ENCODE data around the gene ZSWIM3.
"Not testable (repeated sequence)": the region's sequence is repeated elsewhere in the genome, so short reads cannot be mapped to it uniquely, and the experiment has no call there.

Gene ZSWIM3

DNA sequence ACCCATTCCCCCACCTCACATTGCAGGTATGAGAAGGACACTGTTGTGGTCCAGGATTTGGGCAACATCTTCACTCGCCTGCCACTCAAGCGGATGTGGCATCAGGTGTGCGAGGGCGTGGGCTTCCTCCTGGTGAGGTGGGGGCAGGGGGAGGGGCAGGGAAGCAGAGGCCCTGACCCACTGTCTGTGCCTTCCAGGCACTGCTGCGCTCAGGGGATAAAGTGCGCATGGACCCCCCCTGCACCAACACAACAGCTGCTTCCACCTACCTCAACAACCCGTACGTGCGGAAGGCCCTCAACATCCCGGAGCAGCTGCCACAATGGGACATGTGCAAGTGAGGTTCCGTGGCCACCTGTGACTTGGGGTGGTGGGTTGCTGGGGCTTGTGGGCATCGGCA is 37.4 kb downstream of the ZSWIM3 start:
- Histone ChIP-seq H3K4me1 (peaks cover 15% of the 10 kb centered on the region), H3K4me3 (no peak overlapping the region), H3K36me3 (replicated peaks) (peaks cover 21% of the 10 kb centered on the region), H3K9me3 (no peaks in the 10 kb centered on the region), H3K27me3 (ENCODE audit: low read depth) (no peaks in the 10 kb centered on the region)
- no peak for DNase-seq (ENCODE audit: low spot score in 2 of 2)
- in situ Hi-C loops (cut with MboI; ENCODE audit: low sequenced_read_pairs): no loop called here

DNA sequence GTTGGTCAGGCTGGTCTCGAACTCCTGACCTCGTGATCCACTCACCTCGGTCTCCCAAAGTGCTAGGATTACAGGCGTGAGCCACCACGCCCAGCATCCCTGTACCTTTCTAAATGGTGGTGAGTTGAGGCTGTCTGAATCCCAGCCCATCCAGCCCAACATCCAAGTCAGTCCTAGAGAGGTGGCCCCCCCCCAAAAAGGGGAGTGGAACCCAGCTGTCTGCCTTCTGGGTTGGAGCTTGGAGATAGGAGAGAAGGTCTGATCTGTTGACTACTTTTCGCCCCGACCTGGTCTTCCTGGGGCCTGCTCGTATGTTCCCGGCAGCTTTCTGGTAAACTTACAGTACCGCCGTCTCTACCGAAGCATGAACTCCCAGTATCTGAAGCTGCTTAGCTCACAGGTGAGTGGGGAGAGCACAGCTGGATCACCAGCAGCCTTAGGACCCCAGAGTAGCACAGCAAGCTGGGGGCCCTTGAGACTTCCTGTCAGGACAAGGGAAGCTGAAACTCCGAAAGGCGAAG is 39.3 kb downstream of the ZSWIM3 start:
- no peaks in the 10 kb centered on the region for H3K27me3 ChIP-seq (ENCODE audit: low read depth)
- peaks cover 3% of the 10 kb centered on the region for H3K4me1 ChIP-seq
- DNase-seq (ENCODE audit: low spot score in 2 of 2): no peak
- H3K9me3 ChIP-seq: no peaks in the 10 kb centered on the region
- in situ Hi-C loops (cut with MboI; ENCODE audit: low sequenced_read_pairs): no loop called here
- no peak overlapping the region for H3K4me3 ChIP-seq
- peaks cover 37% of the 10 kb centered on the region for H3K36me3 ChIP-seq (replicated peaks)

DNA sequence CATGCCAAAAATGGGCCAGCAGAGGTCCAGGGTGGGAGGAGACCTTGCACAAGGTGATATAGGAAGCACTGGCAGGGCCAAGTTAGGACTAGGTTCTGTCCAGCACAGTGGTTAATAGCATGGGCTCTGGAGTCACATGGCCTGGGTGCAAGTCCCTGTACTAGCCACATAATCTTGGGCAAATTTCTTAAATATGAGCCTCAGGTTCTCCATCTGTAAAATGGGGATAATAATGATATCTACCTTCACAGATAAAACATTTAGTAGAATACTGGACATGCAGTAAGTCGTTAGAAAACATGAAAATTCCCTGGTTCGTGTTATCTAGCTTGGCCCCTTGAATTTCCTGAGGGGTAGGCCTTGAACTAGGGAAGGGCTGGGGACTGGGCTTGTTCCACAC is 39.9 kb downstream of the ZSWIM3 start:
- H3K27me3 ChIP-seq (ENCODE audit: low read depth): no peaks in the 10 kb centered on the region
- no peaks in the 10 kb centered on the region for H3K4me1 ChIP-seq
- DNase-seq (ENCODE audit: low spot score in 2 of 2): no peak
- no peaks in the 10 kb centered on the region for H3K9me3 ChIP-seq
- in situ Hi-C loops (cut with MboI; ENCODE audit: low sequenced_read_pairs): no loop called here
- peaks cover 41% of the 10 kb centered on the region for H3K36me3 ChIP-seq (replicated peaks)
- H3K4me3 ChIP-seq: no peak overlapping the region

DNA sequence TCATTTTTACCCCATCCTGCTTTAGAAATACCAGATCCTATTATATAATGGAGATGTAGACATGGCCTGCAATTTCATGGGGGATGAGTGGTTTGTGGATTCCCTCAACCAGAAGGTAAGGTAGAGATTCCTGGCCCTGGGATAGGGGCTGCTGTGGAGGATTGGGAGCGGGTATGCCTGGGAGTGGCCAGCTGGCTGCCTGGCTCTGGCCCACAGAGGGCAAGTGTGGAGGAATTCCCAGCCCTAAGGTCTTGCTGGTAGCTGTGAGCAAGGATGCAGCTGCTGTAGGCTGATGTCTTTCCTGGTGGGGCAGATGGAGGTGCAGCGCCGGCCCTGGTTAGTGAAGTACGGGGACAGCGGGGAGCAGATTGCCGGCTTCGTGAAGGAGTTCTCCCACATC is 40.3 kb downstream of the ZSWIM3 start:
- Histone ChIP-seq H3K4me3 (no peak overlapping the region), H3K9me3 (no peaks in the 10 kb centered on the region), H3K4me1 (no peaks in the 10 kb centered on the region), H3K27me3 (ENCODE audit: low read depth) (no peaks in the 10 kb centered on the region), H3K36me3 (replicated peaks) (peaks cover 41% of the 10 kb centered on the region)
- in situ Hi-C loops (cut with MboI; ENCODE audit: low sequenced_read_pairs): no loop called here
- DNase-seq (ENCODE audit: low spot score in 2 of 2): no peak

DNA sequence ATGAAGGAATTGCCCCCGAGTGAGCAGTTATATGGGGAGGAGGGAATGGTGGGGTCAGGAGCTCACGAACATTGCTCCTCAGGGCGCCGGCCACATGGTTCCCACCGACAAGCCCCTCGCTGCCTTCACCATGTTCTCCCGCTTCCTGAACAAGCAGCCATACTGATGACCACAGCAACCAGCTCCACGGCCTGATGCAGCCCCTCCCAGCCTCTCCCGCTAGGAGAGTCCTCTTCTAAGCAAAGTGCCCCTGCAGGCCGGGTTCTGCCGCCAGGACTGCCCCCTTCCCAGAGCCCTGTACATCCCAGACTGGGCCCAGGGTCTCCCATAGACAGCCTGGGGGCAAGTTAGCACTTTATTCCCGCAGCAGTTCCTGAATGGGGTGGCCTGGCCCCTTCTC is 40.9 kb downstream of the ZSWIM3 start:
- H3K36me3 ChIP-seq (replicated peaks): peaks cover 41% of the 10 kb centered on the region
- no peaks in the 10 kb centered on the region for H3K9me3 ChIP-seq
- H3K4me3 ChIP-seq: no peak overlapping the region
- no peaks in the 10 kb centered on the region for H3K27me3 ChIP-seq (ENCODE audit: low read depth)
- DNase-seq (ENCODE audit: low spot score in 2 of 2): no peak
- no peaks in the 10 kb centered on the region for H3K4me1 ChIP-seq
- in situ Hi-C loops (cut with MboI; ENCODE audit: low sequenced_read_pairs): no loop called here

DNA sequence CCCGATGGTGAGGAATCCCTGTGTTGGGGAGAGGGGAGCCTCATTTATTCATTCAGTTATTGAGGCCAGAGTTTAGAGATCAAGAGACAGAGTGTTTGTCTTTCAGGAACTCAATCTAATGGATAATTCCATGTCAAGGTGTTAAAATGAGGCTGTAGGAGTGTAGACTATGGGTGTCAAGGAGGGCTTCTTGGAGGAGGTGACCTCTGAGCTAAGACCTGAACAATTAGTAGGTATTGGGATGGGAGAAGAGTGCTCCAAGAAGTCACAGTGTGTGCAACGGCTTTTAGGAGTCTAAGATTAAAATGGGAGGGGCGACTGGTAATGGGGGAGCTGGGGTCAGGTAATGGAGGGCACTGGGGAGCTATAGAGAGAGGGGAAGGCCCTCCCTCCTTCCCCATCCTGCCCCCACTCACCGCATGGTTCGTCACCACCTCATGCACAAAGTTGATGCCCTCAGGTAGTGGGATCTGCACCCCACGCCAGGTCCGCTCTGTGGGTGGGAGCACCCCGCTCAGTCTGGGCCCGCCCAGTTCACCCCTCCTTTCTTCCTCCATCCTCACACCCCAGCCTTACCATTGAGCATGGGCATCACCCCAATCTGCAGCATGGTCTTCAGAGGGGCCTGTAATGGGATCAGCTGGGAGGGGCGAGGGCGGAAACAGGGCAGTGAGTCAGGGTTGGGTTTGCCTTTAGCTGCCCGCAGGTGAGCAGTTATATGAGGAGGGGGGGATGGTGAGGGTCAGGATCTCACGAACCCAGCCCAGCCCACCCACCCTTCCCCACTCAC is 41.8 kb downstream of the ZSWIM3 start:
- Histone ChIP-seq H3K4me3 (no peak overlapping the region), H3K36me3 (replicated peaks) (peaks cover 42% of the 10 kb centered on the region), H3K4me1 (no peaks in the 10 kb centered on the region), H3K27me3 (ENCODE audit: low read depth) (no peaks in the 10 kb centered on the region), H3K9me3 (no peaks in the 10 kb centered on the region)
- no peak for DNase-seq (ENCODE audit: low spot score in 2 of 2)
- in situ Hi-C loops (cut with MboI; ENCODE audit: low sequenced_read_pairs): no loop called here

DNA sequence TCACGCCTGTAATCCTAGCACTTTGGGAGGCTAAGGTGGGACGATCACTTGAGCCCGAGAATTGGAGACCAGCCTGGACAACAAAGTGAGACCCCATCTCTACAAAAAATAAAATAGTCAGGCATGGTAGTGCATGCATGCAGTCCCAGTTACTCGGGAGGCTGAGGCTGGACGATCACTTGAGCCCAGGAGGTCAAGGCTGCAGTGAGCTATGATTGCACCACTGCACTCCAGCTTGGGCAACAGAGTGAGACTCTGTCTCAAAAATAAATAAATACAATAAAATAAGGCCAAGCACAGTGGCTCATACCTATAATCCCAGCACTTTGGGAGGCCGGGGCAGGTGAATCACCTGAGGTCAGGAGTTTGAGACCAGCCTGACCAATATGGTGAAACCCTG is 43.9 kb downstream of the ZSWIM3 start:
- H3K9me3 ChIP-seq; DNase-seq (ENCODE audit: low spot score in 2 of 2); H3K4me3 ChIP-seq; H3K27me3 ChIP-seq (ENCODE audit: low read depth); in situ Hi-C loops (cut with MboI; ENCODE audit: low sequenced_read_pairs): not testable (repeated sequence)
- H3K36me3 ChIP-seq (replicated peaks): peaks cover 52% of the 10 kb centered on the region
- peaks cover 17% of the 10 kb centered on the region for H3K4me1 ChIP-seq

DNA sequence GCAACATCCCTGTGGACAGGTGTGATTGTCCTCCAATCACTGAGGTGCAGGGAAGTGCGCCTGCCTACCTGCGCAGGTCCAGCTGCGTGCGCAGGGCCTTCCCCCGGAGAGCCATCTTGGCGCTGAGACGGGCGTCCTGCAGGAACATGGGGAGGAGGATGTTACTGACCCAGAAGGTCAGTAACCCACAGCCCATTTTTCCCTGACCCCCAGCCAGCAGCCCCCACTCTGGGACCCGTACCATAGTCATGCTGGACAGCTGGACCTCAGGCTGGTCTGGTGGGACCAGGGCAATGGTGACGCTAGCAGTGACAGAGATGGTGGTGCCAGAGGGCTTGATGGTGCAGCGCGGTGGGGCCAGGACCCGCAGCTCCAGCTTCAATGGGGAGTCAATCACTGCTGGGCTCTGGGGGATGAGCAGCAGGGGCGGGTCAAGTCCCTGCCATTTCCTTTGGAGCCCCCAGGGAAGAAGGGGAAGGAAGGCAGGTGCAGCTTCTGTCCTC is 44.8 kb downstream of the ZSWIM3 start:
- in situ Hi-C loops (cut with MboI; ENCODE audit: low sequenced_read_pairs): no loop called here
- H3K4me3 ChIP-seq: no peak overlapping the region
- H3K4me1 ChIP-seq: peaks cover 17% of the 10 kb centered on the region
- no peak for DNase-seq (ENCODE audit: low spot score in 2 of 2)
- no peaks in the 10 kb centered on the region for H3K9me3 ChIP-seq
- no peaks in the 10 kb centered on the region for H3K27me3 ChIP-seq (ENCODE audit: low read depth)
- peaks cover 51% of the 10 kb centered on the region for H3K36me3 ChIP-seq (replicated peaks)

DNA sequence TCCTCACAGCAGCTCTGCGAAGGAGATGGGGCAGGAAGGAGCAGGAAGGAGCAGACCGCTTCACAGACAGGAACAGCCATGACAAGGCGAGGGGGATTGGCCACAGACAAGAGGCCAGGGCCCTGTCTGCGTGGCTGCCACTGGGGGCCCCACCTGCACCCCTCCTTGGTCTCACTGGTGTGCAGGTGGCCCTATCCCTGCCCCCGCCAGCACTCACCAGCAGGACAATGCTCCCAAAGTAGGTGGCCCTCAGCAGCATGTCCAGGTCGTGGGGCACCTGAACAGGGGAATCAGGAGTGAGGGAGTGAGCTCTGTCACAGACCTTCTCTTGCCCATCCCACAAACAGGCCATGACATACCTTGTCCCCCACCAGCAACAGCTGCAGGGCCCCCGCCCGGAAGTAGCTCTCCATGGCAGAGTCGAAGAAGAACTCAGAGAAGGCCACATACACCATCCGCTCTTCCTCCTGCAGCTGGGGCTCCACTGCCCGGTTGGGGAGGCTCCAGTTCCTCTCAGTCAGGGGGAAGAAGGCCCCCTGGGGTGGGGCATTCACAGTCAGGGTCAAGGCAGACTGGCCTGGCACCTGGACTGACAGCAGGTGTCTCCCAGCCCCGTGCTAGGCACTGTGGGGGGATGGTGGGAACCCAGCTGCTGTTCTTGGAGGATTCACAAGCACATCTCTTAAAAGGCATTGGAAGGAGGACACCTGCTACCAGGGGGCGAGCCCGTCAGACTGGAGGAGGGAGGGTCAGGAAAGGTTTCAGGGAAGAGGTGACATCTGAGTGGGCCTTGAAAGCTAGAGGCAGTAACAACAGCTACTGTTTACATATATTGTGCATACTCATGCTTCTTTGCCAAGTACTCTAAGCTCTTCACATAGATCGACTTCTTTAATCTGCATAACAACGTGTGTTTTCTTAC is 47.4 kb downstream of the ZSWIM3 start:
- in situ Hi-C loops (cut with MboI; ENCODE audit: low sequenced_read_pairs): no loop called here
- H3K4me1 ChIP-seq: peaks cover 17% of the 10 kb centered on the region

DNA sequence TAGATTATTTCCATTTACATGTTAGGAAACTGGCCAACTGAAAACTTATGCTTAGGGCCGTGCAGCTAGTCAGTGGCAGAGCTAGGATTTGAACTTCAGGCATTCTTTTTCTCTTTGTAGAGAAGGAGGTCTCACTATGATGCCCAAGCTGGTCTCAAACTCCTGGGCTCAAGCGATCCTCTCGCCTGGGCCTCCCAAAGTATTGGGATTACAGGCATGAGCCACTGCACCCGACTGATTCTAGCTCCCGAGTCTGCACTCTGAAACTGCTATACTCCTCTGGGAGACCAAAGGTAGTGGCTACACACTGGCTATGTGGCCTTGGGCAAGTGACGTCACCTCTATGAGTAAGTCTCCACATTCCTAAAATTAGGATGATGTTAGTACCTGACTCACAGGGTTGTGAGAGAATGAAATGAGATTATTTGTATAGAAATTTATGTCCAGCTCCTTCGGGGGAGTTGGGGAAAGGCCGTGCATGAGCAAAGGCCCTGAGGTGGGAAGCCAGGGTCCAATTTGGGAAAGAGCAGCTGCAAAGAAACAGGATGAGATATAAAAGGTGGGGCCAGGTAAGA is 48.2 kb downstream of the ZSWIM3 start:
- H3K4me3 ChIP-seq: no peak overlapping the region
- peak in 1 of 2 experiments; percentile 59 for DNase-seq (ENCODE audit: low spot score in 2 of 2)

More for the DNA sequence above, 47.4 kb downstream of the ZSWIM3 start:
- Histone ChIP-seq H3K9me3 (no peaks in the 10 kb centered on the region), H3K27me3 (ENCODE audit: low read depth) (no peaks in the 10 kb centered on the region), H3K4me3 (no peak overlapping the region), H3K36me3 (replicated peaks) (peaks cover 56% of the 10 kb centered on the region)
- peak; percentile 76 to 93 for DNase-seq (ENCODE audit: low spot score in 2 of 2)

DNA sequence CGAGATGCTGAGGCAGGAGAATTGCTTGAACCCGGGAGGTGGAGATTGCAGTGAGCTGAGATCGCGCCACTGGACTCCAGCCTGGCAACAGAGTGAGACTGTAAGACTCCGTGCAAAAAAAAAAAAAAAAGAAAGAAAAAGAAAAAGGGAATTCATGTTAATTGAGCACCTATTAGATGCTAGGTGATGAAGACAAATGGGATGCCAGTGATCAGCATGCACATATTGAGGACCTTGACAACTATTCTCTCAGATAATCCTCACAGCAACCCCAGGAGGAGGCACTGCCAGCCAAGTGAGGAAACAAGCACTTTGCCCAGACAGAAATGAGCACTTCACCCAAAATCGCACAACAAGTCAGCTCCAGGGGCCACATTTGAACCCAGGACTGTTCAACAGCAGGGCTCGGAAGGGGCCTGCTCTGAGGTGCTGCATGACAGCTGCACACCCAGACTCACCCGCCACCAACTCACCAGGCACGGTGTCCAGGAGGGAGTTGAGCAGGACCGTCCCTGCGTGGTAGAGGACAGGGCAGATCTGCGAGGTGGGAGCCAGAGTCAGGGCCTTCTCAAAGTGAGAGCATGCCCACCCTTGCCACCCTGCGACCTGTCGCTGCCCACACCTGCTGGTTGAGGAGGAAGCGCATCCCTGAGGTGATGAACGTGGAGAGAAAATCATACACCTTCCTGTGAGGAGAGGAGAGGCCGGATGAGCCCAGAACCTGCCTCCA is 50.0 kb downstream of the ZSWIM3 start:
- no peak for DNase-seq (ENCODE audit: low spot score in 2 of 2)
- Histone ChIP-seq H3K9me3 (no peaks in the 10 kb centered on the region), H3K36me3 (replicated peaks) (peaks cover 40% of the 10 kb centered on the region), H3K27me3 (ENCODE audit: low read depth) (no peaks in the 10 kb centered on the region), H3K4me3 (no peak overlapping the region), H3K4me1 (peaks cover 20% of the 10 kb centered on the region)
- in situ Hi-C loops (cut with MboI; ENCODE audit: low sequenced_read_pairs): no loop called here

More for the DNA sequence above, 48.2 kb downstream of the ZSWIM3 start:
- in situ Hi-C loops (cut with MboI; ENCODE audit: low sequenced_read_pairs): no loop called here
- H3K27me3 ChIP-seq (ENCODE audit: low read depth): no peaks in the 10 kb centered on the region
- no peaks in the 10 kb centered on the region for H3K9me3 ChIP-seq
- peaks cover 56% of the 10 kb centered on the region for H3K36me3 ChIP-seq (replicated peaks)
- peaks cover 17% of the 10 kb centered on the region for H3K4me1 ChIP-seq

DNA sequence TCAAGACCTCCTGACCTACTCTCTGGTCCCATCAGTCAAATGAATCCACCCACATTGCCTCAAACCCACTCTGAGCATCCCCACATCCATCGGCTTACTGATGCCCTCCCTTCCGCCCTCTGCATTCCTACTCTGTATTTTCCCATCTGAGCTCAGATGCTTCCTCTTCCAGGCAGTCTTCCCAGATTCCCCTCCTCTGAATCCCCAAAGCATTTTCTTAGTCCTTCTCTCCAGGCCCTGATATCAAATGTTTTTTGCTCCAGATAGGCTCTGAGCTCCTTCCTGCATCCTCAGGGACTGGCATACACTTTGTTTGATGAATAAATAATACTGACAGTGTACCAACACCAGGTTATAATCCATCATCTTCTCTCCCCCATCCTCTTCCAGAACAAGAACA is 50.7 kb downstream of the ZSWIM3 start:
- peaks cover 22% of the 10 kb centered on the region for H3K4me1 ChIP-seq
- in situ Hi-C loops (cut with MboI; ENCODE audit: low sequenced_read_pairs): no loop called here
- no peak for DNase-seq (ENCODE audit: low spot score in 2 of 2)
- H3K27me3 ChIP-seq (ENCODE audit: low read depth): no peaks in the 10 kb centered on the region
- no peaks in the 10 kb centered on the region for H3K9me3 ChIP-seq
- peaks cover 40% of the 10 kb centered on the region for H3K36me3 ChIP-seq (replicated peaks)
- no peak overlapping the region for H3K4me3 ChIP-seq

DNA sequence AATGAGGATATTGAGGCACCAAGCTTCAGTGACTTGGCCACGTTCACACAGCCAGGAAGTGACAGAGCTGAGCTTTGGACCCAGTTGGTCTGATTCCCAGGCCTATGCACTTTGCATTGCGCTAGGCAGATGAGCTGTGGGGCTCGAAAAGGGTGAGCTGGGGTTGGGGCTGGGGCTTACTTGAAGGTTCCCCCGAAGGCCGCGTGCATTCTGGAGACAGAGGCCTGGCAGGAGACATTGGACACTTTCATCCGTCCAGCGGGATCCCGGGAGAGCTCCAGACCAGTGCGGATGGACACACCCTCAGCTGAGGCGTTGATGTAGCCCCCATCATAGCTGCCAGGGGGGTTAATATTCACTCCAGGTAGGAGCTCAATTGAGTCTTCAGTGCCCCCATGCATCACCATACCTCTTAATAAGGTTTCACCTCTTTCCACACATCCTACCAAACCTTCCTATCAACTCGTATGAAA is 52.0 kb downstream of the ZSWIM3 start:
- H3K4me1 ChIP-seq: peaks cover 22% of the 10 kb centered on the region
- no peak for DNase-seq (ENCODE audit: low spot score in 2 of 2)
- in situ Hi-C loops (cut with MboI; ENCODE audit: low sequenced_read_pairs): no loop called here
- peaks cover 34% of the 10 kb centered on the region for H3K36me3 ChIP-seq (replicated peaks)
- no peaks in the 10 kb centered on the region for H3K9me3 ChIP-seq
- H3K4me3 ChIP-seq: no peak overlapping the region
- no peaks in the 10 kb centered on the region for H3K27me3 ChIP-seq (ENCODE audit: low read depth)

Measured in HAP-1 (cell line).